SK-N-DZ (cell line): ENCODE results near the gene NES.

Experiments
- DNase-seq: peaks from one replicate; pipeline ENCODE4 v3.0.0-alpha.2; 2015; ENCODE audit warnings: low spot score

The NES gene

DNA sequence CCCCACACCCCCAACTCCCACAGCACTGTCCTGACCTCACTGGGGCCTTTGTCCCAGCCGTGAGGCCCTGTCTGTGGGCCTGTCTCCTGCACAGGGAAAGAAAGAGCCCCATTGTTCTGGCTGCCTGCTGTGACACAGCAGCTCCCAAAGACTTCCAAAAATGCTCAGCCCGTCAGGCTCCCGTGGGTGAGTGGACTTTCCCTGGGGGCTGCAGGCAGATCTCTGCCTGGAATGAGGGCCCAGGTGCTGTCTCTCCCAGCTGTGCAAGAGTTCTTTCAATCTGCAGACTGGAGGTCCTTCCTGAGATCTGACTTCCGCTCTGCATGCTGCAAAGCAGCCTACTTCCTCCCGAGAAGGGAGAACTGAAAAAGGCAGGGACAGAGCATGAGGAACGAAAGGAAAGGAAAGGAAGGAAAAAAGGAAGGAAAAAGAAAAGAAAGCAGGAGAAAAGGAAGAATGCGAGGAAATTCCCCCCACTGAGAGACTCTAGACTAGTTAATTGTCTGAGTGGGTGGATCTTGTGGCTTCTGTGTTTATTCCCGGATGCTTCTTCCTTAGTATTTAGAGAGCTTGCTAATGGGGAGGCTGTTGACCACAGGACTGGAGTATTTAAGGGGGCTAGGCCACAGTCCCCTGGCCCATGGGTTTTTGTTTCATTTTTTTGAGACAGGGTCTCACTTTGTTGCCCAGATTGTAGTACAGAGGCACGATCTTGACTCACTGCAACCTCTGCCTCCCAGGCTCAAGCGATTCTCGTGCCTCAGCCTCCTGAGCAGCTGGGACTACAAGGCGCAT, 15.0 kb downstream of the NES start:
- no peak for DNase-seq

DNA sequence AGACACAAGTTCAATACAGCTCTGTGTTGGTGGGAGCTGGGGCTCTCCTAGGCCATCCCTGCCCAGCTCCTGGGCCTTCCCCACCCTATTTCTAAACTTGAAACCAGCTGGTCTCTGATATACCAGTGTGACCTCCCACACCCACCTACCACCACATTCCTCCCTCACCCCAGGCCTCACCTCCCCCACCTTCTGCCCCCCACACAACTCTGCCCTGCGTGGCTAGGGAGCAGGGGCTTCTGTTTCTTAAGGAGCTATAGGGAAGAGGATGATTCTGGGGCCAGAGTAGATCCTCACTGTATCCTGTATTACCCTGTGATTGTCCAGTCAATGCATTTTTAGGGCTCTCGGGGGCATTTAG, 16.5 kb downstream of the NES start:
- DNase-seq = no peak

DNA sequence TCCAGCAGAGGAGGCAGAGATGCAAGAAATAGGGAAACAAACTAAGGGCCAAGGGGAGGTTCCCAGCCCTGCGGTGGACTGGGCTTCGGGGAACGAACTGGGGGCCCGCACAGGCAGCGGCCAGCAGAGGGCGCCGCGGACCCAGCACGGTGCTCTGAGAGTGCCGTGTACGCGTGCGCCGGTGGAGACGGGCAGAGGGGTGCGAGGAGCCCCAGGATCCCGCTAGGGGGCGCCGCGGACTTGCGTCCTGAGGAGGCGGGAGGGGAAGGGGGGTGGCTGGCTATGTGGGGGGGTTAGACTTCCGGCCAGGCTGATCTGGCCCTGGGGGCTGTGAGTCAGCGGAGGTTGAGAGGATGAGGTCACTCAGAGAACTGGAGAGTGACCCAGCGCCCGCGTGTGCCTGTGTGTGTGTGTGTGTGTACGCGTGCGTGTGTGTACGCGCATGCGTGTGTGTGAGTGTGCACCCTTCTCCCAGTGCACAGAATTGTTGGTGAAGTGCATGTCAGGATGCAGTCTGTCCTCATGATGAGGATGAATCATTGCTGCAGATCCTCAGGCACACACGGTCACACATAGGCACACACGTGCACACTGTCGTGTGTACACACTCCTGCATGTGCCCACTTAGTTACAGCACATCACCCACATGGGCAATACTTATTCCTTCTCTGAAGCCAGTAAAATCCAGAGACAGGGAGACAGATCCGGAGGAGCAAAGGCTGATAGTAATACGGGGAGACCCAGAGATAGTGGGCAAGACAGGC, 17.0 kb downstream of the NES start:
- peak; percentile 96 for DNase-seq

DNA sequence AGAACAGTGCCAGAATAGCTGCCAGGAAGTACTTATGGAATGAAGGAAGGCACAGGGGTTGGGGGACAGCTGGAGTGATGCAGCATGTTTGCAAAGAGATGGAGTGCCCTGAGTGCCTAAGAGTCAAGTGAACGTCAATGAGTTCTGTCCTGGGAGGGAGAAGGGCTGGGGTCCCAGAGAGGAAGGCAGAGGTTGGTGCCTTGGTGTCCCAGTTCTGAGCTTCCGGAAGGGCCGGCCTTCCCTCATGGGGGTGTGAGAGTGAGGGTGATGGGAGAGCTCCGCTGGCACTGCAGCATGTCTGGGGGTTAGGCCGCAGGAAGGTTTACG, 17.6 kb downstream of the NES start:
- no peak for DNase-seq

DNA sequence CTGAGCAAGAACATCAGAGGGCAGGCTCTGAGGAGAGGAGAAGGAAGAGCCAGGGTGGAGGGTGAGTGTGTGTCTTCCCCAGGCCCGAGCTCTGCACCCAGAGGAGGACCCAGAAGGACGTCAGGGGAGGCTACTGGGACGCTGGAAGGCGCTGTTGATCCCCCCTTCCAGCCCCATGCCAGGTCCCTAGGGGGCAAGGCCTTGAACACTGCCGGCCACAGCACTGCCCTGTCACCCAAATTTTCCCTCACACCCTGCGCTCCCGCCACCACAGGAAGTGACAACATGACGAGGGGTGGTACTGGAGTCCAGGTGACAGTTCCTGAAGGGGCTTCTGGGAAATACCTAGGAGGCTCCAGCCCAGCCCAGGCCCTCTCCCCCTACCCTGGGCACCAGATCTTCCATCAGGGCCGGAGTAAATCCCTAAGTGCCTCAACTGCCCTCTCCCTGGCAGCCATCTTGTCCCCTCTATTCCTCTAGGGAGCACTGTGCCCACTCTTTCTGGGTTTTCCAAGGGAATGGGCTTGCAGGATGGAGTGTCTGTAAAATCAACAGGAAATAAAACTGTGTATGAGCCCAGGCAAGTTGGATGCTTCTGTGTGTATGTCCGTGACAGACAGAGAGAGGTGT, 18.1 kb downstream of the NES start:
- no peak for DNase-seq

DNA sequence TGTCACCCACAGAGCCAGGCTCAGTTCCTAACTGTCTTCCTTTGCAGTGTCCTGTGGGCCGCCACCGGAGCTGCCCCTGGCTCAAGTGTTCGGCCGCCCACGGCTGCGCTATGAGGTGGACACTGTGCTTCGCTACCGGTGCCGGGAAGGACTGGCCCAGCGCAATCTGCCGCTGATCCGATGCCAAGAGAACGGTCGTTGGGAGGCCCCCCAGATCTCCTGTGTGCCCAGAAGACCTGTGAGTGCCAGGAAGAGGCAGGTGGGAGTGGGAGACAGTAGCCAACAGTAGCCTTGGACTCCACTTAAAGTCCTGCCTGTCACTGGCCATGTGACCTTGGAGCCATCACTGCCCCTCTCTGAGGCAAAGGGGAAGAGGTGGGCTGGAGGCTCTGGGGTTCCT, 18.7 kb downstream of the NES start:
- DNase-seq = no peak

DNA sequence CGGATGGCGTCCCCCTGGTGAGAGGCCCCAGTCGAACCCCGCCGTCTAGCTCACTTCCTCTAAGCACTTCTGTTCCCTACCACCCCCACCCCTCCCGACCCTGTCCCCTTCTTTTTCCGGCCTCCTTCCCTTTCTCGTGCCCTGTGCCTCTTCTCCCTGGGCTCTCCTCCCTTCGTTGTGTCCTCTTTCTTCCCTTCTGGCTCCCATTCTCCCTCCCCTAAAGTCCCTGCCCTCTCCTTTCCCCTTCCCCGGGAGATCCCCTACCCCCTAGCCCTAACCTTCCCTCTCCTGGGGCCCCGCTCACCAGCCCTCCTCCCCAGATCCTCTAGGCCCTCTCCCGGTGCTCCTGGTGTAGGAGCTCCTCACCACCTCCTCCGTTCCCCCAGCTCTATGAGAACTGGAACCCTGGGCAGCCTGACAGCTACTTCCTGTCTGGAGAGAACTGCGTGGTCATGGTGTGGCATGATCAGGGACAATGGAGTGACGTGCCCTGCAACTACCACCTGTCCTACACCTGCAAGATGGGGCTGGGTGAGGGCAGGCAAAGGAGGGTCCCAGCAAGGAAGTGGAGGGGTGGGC, 19.4 kb downstream of the NES start:
- no peak for DNase-seq

DNA sequence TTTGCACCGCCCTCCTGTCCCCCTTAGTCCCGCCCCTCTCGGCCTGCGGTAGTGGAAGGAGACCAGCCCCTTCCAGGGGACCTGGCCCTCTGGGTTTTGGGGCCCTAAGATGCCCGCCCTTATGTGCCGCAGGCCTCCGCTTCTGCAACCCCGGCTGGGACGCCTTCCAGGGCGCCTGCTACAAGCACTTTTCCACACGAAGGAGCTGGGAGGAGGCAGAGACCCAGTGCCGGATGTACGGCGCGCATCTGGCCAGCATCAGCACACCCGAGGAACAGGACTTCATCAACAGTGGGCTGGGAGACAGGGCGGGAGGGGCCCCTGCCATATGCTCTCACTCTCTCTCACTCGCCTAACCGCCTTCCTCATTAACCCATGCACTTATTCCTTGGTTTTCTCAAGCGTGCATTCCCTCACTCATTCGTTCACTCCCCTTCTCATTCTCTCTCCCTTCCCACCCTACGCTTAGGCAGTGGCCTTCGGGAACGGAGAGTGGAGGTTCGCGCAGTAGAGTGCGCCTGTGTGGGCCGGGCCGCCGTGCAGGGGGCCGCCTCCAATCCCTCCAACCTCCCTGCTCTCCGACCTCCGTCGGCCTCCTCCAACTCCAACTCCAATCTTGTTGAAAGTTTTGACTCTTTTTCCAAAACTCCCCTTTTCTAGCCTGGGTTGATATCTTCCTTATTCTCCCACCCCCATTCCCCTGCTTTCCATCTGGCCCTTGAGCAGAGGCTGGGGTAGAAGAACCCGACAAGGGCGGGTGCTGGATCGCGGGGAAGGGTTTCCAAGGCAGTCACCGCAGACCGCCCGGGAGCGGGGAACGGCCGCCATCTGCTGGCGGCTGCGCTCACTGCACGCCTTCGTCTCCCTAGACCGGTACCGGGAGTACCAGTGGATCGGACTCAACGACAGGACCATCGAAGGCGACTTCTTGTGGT, 20.1 kb downstream of the NES start:
- DNase-seq = peak; percentile 73

DNA sequence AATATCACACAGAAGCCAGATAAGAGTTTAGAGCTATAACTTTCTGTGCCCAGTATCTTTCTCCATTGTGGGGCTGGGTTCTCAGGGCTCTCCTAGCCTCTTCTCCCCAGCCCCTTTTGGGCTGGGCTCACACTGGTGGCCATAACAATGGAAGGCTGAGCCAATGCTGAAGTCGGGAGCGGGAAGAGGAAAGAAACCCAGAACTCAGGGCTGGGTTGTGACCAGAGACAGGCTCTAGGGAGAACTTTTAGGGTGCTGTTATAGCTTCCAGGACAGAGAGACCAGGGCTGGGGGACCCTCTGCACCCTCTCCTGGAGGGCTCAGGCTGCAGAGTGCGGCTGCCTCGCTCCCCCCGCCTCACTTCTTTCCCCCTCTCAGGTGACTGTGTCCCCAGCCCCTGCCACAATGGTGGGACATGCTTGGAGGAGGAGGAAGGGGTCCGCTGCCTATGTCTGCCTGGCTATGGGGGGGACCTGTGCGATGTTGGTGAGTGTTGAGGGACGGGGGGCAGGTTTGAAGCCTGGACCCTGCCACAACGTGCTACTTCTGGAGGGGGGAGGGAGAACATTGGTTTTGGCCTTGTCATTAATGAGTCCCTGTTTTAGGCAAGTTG, 21.2 kb downstream of the NES start:
- no peak for DNase-seq

DNA sequence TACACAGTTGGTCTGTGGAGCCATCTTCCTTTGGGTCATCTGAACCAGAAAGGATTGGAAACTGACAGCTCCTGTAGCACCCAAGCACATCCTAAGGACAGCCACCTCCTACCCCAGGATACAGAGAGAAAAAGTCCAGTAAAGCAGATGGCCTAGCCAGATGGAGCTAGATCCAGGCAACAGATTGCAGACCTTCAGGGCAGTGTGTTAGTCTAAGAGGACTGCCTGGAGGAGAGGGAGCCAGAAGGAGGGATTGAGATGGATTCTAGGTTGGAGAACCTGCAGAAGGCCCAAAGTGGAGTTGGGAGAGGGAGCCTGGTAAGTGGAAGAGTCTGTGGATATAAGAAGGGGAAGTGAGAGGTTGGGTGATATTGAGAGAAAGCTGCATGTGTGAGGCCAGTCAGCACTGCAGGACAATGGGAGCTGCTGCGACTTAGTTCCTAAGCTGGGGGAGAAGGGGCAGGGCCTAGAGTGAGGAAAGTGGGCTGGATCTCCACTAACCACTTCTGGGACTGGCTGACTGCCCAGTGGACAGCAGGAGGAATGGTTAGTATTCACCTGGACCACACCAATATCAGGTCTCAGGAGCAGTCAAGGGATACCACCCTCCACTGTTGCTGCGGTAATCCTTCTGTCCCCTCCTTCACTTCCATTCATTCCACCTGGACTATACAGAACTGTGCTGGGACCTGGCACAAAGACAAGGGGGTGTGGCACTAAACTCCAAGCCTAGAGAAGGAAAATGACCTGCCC, 21.9 kb downstream of the NES start:
- DNase-seq = no peak

DNA sequence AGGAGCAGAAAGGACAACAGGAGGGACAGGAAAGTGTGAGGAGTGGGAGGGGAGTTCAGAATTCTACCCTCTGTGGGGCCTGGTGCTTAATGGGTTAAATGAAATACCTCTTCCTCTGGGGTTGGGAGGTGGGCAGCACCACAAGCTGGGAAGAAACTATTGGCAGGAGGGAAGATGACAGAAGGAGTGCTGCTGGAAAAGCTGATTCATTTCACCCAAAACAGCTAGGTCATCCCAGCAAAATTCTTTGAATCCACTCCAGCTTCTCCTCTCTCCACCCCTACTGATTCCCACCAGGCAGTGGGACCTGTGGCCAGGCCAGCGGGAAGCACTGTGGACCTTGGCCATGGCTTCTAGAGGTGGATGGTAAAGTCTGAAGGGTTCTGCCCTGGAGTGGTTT, 22.5 kb downstream of the NES start:
- DNase-seq = no peak

DNA sequence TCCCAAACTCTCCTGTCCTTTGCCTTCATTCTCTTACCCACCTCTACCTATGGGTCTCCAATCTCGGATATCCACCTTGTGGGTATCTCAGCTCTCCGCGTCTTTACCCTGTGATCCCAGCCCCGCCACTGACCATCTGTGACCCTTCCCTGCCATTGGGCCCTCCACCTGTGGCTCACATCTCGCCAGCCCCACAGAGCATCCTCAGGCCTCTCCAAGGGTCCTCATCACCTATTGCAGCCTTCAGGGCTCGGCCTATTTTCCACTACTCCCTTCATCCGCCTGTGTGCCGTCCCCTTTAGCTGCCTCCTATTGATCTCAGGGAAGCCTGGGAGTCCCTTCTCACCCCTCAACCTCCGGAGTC, 24.2 kb downstream of the NES start:
- no peak for DNase-seq

DNA sequence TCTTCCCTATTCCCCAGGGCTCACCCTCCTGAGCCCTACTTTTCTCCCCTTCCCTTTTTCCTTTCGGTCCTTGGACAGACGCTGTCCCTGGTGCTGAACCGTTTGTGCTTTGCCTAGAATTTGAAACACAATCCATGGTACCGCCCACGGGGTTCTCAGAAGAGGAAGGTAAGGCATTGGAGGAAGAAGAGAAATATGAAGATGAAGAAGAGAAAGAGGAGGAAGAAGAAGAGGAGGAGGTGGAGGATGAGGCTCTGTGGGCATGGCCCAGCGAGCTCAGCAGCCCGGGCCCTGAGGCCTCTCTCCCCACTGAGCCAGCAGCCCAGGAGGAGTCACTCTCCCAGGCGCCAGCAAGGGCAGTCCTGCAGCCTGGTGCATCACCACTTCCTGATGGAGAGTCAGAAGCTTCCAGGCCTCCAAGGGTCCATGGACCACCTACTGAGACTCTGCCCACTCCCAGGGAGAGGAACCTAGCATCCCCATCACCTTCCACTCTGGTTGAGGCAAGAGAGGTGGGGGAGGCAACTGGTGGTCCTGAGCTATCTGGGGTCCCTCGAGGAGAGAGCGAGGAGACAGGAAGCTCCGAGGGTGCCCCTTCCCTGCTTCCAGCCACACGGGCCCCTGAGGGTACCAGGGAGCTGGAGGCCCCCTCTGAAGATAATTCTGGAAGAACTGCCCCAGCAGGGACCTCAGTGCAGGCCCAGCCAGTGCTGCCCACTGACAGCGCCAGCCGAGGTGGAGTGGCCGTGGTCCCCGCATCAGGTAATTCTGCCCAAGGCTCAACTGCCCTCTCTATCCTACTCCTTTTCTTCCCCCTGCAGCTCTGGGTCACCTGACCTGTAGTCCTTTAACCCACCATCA, 24.8 kb downstream of the NES start:
- DNase-seq = no peak

DNA sequence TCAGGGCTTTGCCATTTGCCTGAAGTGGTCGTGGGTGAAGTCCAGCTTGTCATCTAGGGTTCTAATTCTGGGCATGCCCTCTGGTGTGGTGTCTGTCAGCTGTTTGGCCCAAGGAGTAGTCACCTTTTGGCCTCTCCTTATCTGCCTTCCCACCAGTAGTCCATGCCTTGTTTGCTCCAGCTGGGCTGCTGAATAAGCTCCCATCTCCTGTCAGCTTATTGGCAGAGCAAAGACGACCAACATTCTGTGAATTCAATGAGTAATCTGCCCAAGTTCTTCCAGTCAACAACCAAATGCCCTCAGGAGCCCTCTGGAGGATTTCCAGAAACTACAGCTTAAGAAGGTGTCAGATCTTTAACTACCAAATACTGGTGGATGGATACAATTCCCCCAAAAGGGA, 28.3 kb downstream of the NES start:
- no peak for DNase-seq

DNA sequence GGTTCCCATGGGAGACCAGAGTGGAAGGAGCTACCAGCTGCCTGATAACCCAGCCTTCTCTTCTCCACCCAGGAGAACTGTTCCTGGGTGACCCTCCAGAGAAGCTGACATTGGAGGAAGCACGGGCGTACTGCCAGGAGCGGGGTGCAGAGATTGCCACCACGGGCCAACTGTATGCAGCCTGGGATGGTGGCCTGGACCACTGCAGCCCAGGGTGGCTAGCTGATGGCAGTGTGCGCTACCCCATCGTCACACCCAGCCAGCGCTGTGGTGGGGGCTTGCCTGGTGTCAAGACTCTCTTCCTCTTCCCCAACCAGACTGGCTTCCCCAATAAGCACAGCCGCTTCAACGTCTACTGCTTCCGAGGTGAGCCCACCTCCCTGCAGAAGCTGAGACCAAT, 28.7 kb downstream of the NES start:
- no peak for DNase-seq

DNA sequence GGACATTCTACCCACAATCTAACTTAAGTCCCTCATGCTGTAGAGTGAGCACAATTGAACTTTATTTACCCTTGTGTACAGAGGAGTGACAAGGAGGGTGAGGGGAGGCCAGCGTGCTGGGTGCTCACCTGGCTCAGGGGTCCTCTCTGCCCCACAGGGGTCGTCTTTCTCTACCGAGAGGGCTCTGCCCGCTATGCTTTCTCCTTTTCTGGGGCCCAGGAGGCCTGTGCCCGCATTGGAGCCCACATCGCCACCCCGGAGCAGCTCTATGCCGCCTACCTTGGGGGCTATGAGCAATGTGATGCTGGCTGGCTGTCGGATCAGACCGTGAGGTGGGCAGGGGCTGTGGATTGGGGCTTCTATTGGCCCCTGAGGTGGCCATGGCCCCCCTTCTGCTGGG, 29.9 kb downstream of the NES start:
- no peak for DNase-seq

DNA sequence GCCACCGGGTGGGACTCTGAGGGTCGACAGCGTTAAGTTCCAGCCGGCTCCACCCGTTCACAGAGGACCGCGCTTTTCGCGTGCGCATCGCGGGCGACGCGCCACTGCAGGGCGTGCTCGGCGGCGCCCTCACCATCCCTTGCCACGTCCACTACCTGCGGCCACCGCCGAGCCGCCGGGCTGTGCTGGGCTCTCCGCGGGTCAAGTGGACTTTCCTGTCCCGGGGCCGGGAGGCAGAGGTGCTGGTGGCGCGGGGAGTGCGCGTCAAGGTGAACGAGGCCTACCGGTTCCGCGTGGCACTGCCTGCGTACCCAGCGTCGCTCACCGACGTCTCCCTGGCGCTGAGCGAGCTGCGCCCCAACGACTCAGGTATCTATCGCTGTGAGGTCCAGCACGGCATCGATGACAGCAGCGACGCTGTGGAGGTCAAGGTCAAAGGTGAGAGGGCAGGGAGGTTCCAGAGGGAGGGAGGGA, 30.4 kb downstream of the NES start:
- no peak for DNase-seq

DNA sequence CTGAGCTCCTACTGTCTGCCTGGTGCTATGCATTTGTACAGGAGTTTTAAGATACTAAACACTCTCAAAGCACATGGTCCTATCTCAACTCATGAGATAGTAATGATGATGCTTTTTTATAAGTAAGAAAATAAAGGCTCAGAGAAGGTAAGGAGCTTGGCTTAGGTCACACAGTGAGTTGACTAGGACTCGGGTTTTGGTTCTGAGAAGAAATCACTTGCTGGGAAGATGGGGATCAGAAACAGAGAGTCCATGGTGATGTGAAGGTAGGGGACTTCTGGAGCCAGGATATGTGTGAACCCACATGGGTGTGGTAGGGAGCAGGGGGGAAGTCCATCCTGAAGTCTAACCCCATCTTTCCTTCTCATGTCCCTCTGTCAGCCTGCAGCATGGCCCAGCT, 31.5 kb downstream of the NES start:
- no peak for DNase-seq

DNA sequence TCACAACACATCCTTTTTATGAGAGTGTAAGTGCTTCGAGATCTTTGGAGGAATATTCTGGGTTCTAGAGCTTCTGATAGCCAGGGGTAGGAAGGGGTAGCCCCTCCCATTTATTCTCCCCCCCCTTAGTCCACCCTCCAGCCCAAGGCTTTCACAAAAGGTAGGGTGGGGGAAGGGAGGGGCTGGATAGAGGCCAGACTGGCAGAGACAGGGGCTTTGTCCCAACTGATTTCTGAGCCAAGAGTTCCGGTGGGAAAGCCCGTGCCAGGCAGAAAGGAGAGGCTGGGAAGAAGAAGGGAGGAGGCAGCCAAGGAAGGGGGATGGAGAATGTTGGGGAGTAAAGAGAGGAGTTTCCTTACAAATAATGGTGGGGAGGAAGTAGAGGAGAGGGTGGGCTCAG, 32.2 kb downstream of the NES start:
- DNase-seq = no peak
